ENCODE results near the gene SPATA9.
"Not testable (repeated sequence)": the region's sequence is repeated elsewhere in the genome, so short reads cannot be mapped to it uniquely, and the experiment has no call there.

SPATA9 gene

DNA sequence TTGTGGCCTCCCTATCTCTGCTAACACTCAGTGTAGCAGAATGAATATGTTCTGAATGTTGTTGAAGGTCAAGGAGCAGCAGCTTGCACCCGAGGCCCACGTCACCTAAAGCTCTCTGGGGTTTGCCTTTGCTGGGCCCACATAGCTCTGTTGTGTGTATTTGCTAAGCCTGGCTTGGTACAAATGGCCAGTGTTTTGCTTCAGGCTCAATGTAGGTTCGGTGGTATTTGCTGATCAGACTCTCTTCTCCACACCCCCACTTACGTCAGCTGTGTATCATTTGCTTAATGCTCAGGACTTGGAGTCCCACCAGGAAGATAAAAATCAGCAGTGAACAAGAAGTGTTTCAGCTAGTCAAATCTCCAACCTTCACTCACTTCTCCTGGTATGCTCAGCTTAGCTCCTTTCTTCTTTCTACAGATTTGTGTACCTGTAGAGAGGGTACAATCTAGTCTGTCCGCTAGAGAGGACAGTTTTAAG lies 41.0 kb downstream of the SPATA9 start:
- Histone ChIP-seq H3K27me3 (no peaks in the 10 kb centered on the region), H3K36me3 (no peaks in the 10 kb centered on the region), H4K20me1 (no peaks in the 10 kb centered on the region), H3K9me3 (replicated peaks in 1 of 11) (no peaks in the 10 kb centered on the region), H3K9ac (no peak overlapping the region), H3K4me2 (no peak overlapping the region), H3K27ac (no peak overlapping the region), H3K4me1 (peaks cover 3 to 20% (median 13%) of the 10 kb centered on the region in 10 experiments; a peak in 18 of 20 replicates), H3K4me3 (no peak overlapping the region)
- TF ChIP-seq Cebpa-rat (IDR thresholded peaks at IDR 0.05): no peak

DNA sequence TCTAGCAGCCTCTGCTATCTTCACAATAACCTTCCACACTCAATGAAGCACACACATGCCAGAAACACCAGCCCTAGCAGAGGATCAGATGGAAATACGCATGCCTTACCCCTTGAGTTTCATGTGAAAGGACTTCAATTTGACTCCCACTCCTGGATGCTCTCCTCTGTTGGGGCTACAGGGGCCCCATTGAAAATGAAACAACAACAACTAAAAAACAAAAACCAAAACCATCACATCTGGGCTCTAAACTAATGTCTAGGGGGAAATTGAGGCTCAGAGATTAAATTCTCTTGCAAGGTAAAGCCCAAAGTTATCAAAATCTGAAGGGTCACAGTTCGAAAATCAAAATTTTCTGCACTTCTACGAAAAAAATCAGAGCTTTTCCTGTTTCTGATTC lies 44.2 kb downstream of the SPATA9 start:
- H3K9ac ChIP-seq: no peak overlapping the region
- no peaks in the 10 kb centered on the region for H3K9me3 ChIP-seq (replicated peaks in 1 of 11)
- H3K27ac ChIP-seq: no peak overlapping the region
- no peaks in the 10 kb centered on the region for H4K20me1 ChIP-seq
- H3K4me2 ChIP-seq: no peak overlapping the region
- TF ChIP-seq Cebpa-rat (IDR thresholded peaks at IDR 0.05): no peak
- no peak overlapping the region for H3K4me3 ChIP-seq
- no peaks in the 10 kb centered on the region for H3K36me3 ChIP-seq
- no peaks in the 10 kb centered on the region for H3K4me1 ChIP-seq
- no peaks in the 10 kb centered on the region for H3K27me3 ChIP-seq

DNA sequence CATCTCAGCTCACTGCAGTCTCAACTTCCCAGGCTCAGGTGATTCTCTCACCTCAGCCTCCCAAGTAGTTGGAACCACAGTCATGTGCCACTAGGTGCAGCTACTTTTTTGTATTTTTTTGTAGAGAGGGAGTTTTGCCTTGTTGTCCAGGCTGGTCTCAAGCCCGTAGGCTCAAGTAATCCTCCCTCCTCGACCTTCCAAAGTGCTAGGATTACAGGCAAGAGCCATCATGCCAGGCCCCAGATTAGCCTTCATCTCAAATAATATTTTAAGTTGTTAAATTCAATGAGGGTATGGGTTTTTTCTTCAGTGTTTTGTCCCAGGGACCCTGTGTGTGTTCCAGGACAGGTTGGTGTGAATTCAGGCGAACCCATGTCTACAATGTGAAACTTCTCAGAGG lies 48.7 kb downstream of the SPATA9 start:
- H3K4me2 ChIP-seq: no peak overlapping the region
- no peak overlapping the region for H3K4me3 ChIP-seq
- TF ChIP-seq Cebpa-rat (IDR thresholded peaks at IDR 0.05): no peak
- no peaks in the 10 kb centered on the region for H3K36me3 ChIP-seq
- peaks cover 0 to 12% (median 5%) of the 10 kb centered on the region in 11 experiments; a peak in 10 of 22 replicates for H3K9me3 ChIP-seq (replicated peaks in 1 of 11)
- no peaks in the 10 kb centered on the region for H4K20me1 ChIP-seq
- peaks cover 15 to 33% (median 26%) of the 10 kb centered on the region in 10 experiments; a peak in 18 of 20 replicates for H3K4me1 ChIP-seq
- no peak overlapping the region for H3K27ac ChIP-seq
- no peaks in the 10 kb centered on the region for H3K27me3 ChIP-seq
- no peak overlapping the region for H3K9ac ChIP-seq

DNA sequence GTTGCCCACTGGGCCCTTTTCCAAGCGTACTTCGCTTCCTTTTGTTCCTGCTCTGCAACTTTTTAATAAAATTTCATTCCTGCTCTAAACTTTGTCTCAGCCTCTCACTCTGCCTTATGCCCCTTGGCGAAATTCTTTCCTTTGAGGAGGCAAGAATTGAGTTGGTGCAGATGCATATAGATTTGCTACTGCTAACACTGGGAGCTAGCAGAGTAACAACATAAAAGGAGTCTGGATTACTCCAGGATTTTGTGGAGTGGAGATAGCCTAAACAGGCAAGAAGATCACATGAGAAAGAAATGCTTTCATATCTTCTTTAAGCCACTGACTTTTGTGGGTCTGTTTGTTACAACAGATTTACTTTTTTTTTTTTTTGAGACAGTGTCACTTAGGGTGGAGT lies 49.1 kb downstream of the SPATA9 start:
- Histone ChIP-seq H3K36me3 (no peaks in the 10 kb centered on the region), H3K27me3 (no peaks in the 10 kb centered on the region), H3K27ac (no peak overlapping the region), H3K4me1 (peaks cover 17 to 37% (median 30%) of the 10 kb centered on the region in 10 experiments; a peak in 19 of 20 replicates), H3K4me2 (no peak overlapping the region), H3K4me3 (no peak overlapping the region), H4K20me1 (no peaks in the 10 kb centered on the region), H3K9me3 (replicated peaks in 1 of 11) (peaks cover 0 to 14% (median 7%) of the 10 kb centered on the region in 11 experiments; a peak in 11 of 22 replicates), H3K9ac (no peak overlapping the region)
- no peak for TF ChIP-seq Cebpa-rat (IDR thresholded peaks at IDR 0.05)

DNA sequence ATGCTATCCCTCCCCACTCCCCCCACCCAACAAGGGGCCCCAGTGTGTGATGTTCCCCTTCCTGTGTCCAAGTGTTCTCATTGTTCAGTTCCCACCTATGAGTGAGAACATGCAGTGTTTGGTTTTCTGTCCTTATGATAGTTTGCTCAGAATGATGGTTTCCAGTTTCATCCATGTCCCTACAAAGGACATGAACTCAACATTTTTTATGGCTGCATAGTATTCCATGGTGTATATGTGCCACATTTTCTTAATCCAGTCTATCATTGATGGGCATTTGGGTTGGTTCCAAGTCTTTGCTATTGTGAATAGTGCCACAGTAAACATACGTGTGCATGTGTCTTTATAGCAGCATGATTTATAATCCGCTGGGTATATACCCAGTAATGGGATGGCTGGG lies 49.8 kb downstream of the SPATA9 start:
- peaks cover 0 to 19% (median 10%) of the 10 kb centered on the region in 11 experiments; a peak in 11 of 22 replicates for H3K9me3 ChIP-seq (replicated peaks in 1 of 11)
- not testable (repeated sequence) for H3K27me3 ChIP-seq, H3K4me3 ChIP-seq, H3K4me2 ChIP-seq, H4K20me1 ChIP-seq, H3K36me3 ChIP-seq, H3K27ac ChIP-seq, H3K9ac ChIP-seq
- H3K4me1 ChIP-seq: peaks cover 17 to 44% (median 36%) of the 10 kb centered on the region in 10 experiments; a peak in 19 of 20 replicates

DNA sequence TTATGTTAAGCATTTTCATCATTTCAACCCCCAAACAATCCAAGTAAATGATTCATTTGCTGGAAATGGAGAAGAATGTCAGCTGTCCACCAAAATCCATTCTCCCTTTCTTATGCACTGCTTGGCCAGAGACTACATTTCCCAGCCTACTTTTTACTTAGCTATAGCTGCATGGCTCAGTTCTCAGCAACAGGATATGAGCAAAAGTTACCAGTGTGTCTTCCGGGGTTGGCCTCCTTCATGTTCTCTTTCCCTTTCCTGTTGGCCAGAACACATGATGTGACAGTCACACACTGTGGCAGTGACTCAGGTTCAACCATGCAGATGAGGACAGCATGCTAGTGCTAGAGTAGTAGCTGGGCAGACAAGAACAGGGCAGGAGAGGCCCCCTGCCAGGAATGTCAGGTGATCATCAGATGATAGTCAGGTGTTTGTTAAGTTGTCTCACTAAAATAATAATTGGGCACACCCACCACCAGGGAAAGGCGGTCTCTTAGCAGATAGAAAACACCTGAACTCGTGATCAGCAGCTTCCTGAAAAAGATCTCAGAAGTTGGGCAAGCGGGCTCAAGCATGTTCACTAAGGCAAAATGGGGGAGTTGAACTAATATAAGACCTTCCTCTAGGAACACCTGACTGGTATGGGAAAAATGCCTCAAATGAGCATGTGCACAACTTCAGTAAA lies 50.7 kb downstream of the SPATA9 start:
- Histone ChIP-seq H3K4me1 (peaks cover 17 to 44% (median 36%) of the 10 kb centered on the region in 10 experiments; a peak in 19 of 20 replicates), H3K27ac (peak overlapping the region in 10 of 11 experiments; percentile 18 to 64 (median 44); a peak in 15 of 22 replicates), H3K9me3 (replicated peaks in 1 of 11) (peaks cover 0 to 19% (median 10%) of the 10 kb centered on the region in 11 experiments; a peak in 11 of 22 replicates), H4K20me1 (no peaks in the 10 kb centered on the region), H3K36me3 (no peaks in the 10 kb centered on the region), H3K27me3 (no peaks in the 10 kb centered on the region), H3K4me2 (peak overlapping the region; percentile 19 to 69 (median 57); a peak in 20 of 22 replicates), H3K4me3 (no peak overlapping the region), H3K9ac (no peak overlapping the region)
- no peak for TF ChIP-seq Cebpa-rat (IDR thresholded peaks at IDR 0.05)

DNA sequence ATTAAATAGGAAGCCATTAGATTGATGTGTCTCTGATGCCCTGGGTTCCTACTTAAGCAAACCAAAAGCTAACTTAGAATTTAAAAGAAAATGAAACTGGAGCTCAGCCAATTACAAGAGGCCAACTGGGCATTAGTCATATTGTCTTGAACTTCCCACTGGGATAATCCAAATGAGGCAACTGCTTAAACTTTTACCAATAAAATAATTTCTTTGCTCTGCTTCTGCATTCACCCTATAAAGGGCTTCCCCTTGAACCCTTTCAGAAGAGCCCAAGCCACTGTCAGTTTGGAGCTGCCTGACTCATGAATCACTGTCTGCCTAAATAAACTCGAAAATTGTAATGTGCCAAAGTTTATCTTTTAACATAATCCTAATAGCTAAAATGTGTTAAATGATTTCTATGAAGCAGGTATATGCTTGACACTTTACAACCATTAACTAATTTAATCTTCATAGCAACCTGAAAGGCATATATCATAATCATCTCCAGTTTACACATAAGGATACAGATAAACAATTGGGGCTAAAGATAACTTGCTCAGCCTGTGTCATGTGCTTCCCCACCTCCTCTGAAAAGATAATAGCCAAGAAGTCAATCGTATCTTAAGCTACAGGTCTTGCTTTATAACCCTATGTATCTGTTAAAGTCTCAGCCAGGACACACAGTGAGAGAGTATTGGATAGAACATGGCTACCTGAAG lies 51.4 kb downstream of the SPATA9 start:
- Histone ChIP-seq H3K27me3 (no peaks in the 10 kb centered on the region), H3K9ac (no peak overlapping the region), H3K36me3 (no peaks in the 10 kb centered on the region), H3K9me3 (replicated peaks in 1 of 11) (peaks cover 0 to 19% (median 10%) of the 10 kb centered on the region in 11 experiments; a peak in 11 of 22 replicates), H3K4me1 (peaks cover 17 to 44% (median 36%) of the 10 kb centered on the region in 10 experiments; a peak in 19 of 20 replicates), H4K20me1 (no peaks in the 10 kb centered on the region), H3K4me3 (no peak overlapping the region), H3K4me2 (peak overlapping the region; percentile 19 to 69 (median 57); a peak in 20 of 22 replicates), H3K27ac (peak overlapping the region in 5 of 11 experiments; percentile 7 to 44 (median 22); a peak in 4 of 22 replicates)
- no peak for TF ChIP-seq Cebpa-rat (IDR thresholded peaks at IDR 0.05)

DNA sequence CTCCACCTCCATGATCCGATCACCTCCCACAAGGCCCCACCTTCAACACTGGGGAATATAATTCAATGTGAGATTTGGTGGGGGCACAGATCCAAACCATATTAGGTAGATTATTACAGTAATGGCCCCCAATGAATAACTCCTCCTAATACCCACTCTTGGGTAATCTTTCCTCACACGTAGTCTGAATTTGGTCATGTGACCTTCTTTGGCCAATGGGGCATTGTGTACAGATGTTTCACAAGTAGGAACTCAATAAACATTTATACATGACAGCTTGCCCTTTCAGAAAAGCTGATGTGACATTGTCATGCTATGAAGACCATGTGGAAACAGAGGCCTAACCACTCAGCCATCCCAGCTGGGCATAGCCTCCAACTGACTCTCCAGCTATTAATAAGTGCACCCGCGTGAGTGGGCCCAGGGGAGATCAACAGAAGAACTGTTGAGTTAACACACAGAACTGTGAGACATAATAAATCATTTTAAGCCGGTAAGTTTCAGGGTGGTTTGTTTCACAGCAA lies 52.3 kb downstream of the SPATA9 start:
- TF ChIP-seq Cebpa-rat (IDR thresholded peaks at IDR 0.05): no peak
- Histone ChIP-seq H3K9me3 (replicated peaks in 1 of 11) (peaks cover 0 to 19% (median 10%) of the 10 kb centered on the region in 11 experiments; a peak in 11 of 22 replicates), H3K9ac (no peak overlapping the region), H4K20me1 (no peaks in the 10 kb centered on the region), H3K27ac (peak overlapping the region in 3 of 11 experiments; percentile 1 to 33 (median 7); a peak in 1 of 22 replicates), H3K27me3 (no peaks in the 10 kb centered on the region), H3K4me2 (peak overlapping the region in 10 of 11 experiments; percentile 0 to 69 (median 58); a peak in 17 of 22 replicates), H3K4me3 (no peak overlapping the region), H3K4me1 (peaks cover 17 to 44% (median 36%) of the 10 kb centered on the region in 10 experiments; a peak in 19 of 20 replicates), H3K36me3 (no peaks in the 10 kb centered on the region)

DNA sequence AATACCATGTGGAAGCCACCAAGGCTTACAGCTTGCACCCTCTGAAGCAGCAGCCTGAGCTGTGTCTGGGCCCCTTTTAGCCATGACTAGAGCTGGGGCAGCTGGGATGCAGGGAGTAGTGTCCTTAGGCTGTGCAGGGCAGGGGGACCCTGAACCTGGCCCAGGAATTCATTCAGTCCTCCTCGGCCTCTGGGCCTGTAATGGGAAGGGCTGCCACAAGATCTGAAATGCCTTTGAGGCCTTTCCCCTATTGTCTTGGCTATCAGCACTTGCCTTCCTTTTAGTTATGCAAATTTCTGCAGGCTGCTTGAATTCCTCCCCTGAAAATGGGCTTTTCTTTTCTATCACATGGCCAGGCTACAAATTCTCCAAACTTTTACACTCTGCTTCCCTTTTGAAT lies 53.9 kb downstream of the SPATA9 start:
- H3K4me1 ChIP-seq: peaks cover 17 to 44% (median 36%) of the 10 kb centered on the region in 10 experiments; a peak in 19 of 20 replicates
- H4K20me1 ChIP-seq: no peaks in the 10 kb centered on the region
- no peaks in the 10 kb centered on the region for H3K27me3 ChIP-seq
- H3K27ac ChIP-seq: no peak overlapping the region
- peaks cover 0 to 19% (median 10%) of the 10 kb centered on the region in 11 experiments; a peak in 11 of 22 replicates for H3K9me3 ChIP-seq (replicated peaks in 1 of 11)
- H3K36me3 ChIP-seq: no peaks in the 10 kb centered on the region
- H3K4me3 ChIP-seq: no peak overlapping the region
- peak overlapping the region in 7 of 11 experiments; percentile 18 to 62 (median 33); a peak in 10 of 22 replicates for H3K4me2 ChIP-seq
- no peak overlapping the region for H3K9ac ChIP-seq
- TF ChIP-seq Cebpa-rat (IDR thresholded peaks at IDR 0.05): no peak
